Measurements from ENCODE around the gene FHIP1A. TPM values are rescaled to one million over a fixed set of nuclear protein-coding genes. Genes with fewer than 3 reads are reported as not detected.
A peak's percentile ranks its signal among the peaks of the same experiment; 100 is the strongest.
"Not testable (repeated sequence)": the region's sequence is repeated elsewhere in the genome, so short reads cannot be mapped to it uniquely, and the experiment has no call there.

FHIP1A gene
- total RNA-seq, 4 donors from 2014 or later, result 11.6 to 32.4 (median 30.7) TPM

DNA sequence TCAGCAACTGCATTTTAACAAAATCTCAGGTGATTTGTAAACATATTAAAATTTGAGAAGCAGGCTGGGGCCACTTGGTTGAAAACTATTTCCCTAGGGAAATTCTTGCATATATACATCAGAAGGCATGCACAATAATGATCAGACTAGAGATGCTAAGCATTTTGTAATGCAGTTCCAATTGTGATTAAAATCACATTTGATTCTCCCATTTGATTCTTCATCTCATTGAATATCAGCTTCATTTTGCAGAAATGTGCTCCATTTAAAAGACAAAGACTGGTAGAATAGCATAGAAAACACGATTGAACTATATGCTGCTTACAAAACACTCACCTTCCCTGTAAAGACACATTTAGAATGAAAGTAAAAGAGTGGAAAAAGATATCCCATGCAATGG is 32.4 kb upstream of the FHIP1A start:
- TF ChIP-seq, protein P1, sequence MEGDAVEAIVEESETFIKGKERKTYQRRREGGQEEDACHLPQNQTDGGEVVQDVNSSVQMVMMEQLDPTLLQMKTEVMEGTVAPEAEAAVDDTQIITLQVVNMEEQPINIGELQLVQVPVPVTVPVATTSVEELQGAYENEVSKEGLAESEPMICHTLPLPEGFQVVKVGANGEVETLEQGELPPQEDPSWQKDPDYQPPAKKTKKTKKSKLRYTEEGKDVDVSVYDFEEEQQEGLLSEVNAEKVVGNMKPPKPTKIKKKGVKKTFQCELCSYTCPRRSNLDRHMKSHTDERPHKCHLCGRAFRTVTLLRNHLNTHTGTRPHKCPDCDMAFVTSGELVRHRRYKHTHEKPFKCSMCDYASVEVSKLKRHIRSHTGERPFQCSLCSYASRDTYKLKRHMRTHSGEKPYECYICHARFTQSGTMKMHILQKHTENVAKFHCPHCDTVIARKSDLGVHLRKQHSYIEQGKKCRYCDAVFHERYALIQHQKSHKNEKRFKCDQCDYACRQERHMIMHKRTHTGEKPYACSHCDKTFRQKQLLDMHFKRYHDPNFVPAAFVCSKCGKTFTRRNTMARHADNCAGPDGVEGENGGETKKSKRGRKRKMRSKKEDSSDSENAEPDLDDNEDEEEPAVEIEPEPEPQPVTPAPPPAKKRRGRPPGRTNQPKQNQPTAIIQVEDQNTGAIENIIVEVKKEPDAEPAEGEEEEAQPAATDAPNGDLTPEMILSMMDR (IDR thresholded peaks at IDR 0.05), result no peak
- TF ChIP-seq POLR2A (IDR thresholded peaks at IDR 0.05), result no peak
- Histone ChIP-seq H3K36me3 (no peaks in the 10 kb centered on the region), H3K27me3 (no peaks in the 10 kb centered on the region), H3K9me3 (no peaks in the 10 kb centered on the region), H3K27ac (no peak overlapping the region), H3K4me1 (no peaks in the 10 kb centered on the region), H3K4me3 (no peak overlapping the region)
- DNase-seq, result no peak

DNA sequence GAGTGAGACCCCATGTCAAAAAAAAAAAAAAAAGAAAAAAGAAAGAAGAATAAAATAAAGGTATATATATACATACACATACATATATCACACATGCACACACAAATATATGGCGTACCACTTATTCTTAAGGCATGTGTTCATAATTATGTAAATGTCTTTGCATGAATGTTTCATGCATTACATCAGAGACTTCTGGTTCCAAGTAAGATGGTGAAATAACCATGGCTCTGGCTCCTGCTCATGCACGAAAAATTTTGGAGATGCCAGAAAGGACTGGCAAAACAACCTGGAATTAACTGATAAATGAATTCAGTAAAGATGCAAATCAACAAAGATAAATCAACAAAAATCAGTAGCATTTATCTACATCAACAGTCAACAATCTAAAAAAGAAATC is 19.7 kb upstream of the FHIP1A start:
- Histone ChIP-seq H3K27ac (no peak overlapping the region), H3K36me3 (no peaks in the 10 kb centered on the region), H3K4me1 (no peaks in the 10 kb centered on the region), H3K27me3 (no peaks in the 10 kb centered on the region), H3K9me3 (no peaks in the 10 kb centered on the region), H3K4me3 (no peak overlapping the region)
- TF ChIP-seq, protein P1 (IDR thresholded peaks at IDR 0.05), result no peak
- no peak for TF ChIP-seq POLR2A (IDR thresholded peaks at IDR 0.05)
- DNase-seq, result no peak

DNA sequence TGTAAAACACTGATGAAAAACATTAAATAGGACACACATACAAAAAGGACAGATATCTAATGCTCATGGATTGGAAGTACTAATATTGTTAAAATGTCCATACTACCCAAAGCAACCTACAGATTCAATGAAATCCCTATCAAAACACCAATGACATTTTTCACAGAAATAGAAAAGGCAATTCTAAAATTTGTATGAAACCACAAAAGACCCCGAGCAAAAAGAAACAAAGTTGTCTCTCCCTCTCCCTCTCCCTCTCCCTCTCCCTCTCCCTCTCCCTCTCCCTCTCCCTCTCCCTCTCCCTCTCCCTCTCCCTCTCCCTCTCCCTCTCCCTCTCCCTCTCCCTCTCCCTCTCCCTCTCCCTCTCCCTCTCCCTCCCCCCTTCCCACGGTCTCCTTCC is 19.2 kb upstream of the FHIP1A start:
- H3K4me3 ChIP-seq, result not testable (repeated sequence)

DNA sequence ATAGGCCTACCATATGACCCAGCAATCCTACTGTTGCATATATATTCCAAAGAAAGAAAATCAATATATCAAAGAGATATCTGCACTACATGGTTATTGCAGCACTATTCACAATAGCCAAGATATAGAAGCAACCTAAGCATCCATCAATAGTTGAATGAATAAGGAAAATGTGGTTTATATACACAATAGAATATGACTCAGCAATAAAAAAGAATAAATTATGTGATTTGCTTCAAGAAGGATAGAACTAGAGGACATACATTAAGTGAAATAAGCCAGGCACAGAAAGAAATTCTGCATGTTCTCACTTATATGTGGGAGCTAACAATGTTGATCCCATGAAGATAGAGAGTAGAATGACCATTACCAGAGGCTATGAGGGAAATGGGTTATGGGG is 13.1 kb upstream of the FHIP1A start:
- no peaks in the 10 kb centered on the region for H3K9me3 ChIP-seq
- DNase-seq, result no peak
- no peaks in the 10 kb centered on the region for H3K36me3 ChIP-seq
- TF ChIP-seq POLR2A (IDR thresholded peaks at IDR 0.05), result no peak
- TF ChIP-seq, protein P1 (IDR thresholded peaks at IDR 0.05), result no peak
- no peak overlapping the region for H3K4me3 ChIP-seq
- H3K4me1 ChIP-seq, result no peaks in the 10 kb centered on the region
- no peak overlapping the region for H3K27ac ChIP-seq
- H3K27me3 ChIP-seq, result no peaks in the 10 kb centered on the region

More for the DNA sequence above, 19.2 kb upstream of the FHIP1A start:
- H3K27ac ChIP-seq, H3K9me3 ChIP-seq, DNase-seq, H3K27me3 ChIP-seq, H3K36me3 ChIP-seq, H3K4me1 ChIP-seq: not testable (repeated sequence)

DNA sequence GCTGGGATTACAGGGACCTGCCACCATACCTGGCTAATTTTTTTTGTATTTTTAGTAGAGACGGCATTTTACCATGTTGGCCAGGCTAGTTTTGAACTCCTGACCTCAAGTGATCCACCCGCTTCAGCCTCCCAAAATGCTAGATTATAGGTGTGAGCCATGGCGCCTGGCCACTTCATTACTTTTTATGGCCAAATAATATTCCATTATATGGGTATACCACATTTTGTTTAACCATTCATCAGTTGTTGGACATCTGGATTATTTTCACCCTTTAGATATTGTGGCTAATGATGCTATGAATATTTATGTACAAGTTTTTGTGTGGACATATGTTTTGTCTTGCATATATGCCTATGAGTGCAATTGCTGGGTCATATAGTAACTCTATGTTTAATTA is 8.6 kb upstream of the FHIP1A start:
- TF ChIP-seq, protein P1 (IDR thresholded peaks at IDR 0.05), result no peak
- no peak for TF ChIP-seq POLR2A (IDR thresholded peaks at IDR 0.05)
- Histone ChIP-seq H3K27me3 (no peaks in the 10 kb centered on the region), H3K27ac (no peak overlapping the region), H3K4me3 (no peak overlapping the region), H3K36me3 (no peaks in the 10 kb centered on the region), H3K4me1 (no peaks in the 10 kb centered on the region), H3K9me3 (no peaks in the 10 kb centered on the region)
- no peak for DNase-seq

DNA sequence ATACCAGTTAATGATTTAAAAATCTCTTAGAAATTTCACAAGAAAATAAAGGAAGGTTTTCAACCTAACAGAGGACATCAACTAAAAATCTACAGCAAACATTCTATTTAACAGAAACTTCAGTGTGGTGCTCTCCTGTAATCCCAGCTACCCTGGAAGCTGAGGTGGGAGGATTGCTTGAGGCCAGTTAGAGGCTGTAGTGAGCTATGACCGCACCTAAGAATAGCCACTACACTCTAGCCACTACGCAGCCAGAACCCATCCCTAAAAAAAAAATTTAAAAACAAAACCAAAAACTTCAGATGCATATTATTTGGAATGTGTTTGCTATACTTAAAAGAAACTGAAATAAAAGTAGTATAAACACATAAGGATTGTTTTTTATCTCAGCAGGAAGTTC is 7.2 kb upstream of the FHIP1A start:
- TF ChIP-seq, protein P1 (IDR thresholded peaks at IDR 0.05), result no peak
- TF ChIP-seq POLR2A (IDR thresholded peaks at IDR 0.05), result no peak
- Histone ChIP-seq H3K27ac (peak overlapping the region in 2 of 4 donors; percentile 10 to 57), H3K4me3 (no peak overlapping the region), H3K36me3 (no peaks in the 10 kb centered on the region), H3K4me1 (no peaks in the 10 kb centered on the region), H3K9me3 (no peaks in the 10 kb centered on the region), H3K27me3 (no peaks in the 10 kb centered on the region)
- no peak for DNase-seq
